HG02840 (cell line): ENCODE data around the gene MYO16.

Experiments
- ATAC-seq: cut with Tn5 transposase; IDR thresholded peaks from one replicate; pipeline ENCODE4 v1.9.1; 2021; ENCODE audit warnings: mild to moderate bottlenecking, moderate library complexity, moderate number of reproducible peaks; ENCODE audit not compliant: unreplicated experiment, low FRiP score

MYO16 gene

DNA sequence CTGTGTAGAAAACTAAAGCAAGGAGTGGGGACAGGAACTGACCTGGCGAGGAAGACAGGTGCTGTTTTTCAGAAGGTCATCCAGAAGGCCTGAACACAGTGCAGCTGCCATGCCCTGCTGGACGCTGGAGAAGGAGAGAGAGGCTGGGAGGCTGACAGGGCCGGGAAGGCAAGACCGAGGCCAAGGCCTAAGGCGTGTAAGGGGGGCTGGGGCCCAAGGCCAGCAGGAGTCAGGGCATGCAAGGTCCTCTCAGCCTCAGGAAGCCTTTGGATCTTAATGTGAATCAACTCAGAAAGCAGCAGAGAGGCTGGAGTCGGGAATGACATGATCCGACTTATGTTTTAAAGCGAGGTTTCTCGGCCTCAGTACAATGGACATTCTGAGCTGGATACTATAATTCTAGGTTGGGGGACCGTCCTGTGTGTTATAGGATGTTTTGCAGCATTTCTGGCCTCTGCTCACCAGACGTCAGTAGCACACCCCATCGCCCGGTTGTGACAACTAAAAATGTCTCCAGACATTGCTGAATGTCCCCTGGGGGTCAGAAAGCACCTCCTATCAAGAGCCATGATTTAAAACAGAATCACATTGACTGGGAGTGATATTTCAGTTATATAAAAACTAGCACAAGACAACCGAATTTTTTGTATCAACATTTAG is 530.4 kb downstream of the MYO16 start:
- no peak for ATAC-seq

DNA sequence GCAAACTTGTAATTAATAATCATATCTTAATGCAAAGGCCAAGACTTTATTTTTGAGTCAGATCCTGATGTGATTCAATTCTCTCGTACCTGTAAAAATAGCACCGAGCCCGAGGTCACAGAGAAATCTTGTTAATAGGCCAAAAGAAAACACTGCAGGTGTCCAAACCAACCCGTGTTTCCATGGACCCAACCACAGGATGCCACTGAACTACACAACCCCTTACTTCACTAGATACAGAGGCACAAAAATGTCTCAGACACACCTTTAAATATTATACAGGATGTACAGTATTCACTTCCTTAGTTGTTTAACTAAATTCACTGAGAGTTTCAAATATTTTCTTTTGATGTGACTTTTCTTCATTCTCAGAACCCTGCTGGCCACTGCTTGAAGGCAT is 530.9 kb downstream of the MYO16 start:
- ATAC-seq = peak; percentile 34

DNA sequence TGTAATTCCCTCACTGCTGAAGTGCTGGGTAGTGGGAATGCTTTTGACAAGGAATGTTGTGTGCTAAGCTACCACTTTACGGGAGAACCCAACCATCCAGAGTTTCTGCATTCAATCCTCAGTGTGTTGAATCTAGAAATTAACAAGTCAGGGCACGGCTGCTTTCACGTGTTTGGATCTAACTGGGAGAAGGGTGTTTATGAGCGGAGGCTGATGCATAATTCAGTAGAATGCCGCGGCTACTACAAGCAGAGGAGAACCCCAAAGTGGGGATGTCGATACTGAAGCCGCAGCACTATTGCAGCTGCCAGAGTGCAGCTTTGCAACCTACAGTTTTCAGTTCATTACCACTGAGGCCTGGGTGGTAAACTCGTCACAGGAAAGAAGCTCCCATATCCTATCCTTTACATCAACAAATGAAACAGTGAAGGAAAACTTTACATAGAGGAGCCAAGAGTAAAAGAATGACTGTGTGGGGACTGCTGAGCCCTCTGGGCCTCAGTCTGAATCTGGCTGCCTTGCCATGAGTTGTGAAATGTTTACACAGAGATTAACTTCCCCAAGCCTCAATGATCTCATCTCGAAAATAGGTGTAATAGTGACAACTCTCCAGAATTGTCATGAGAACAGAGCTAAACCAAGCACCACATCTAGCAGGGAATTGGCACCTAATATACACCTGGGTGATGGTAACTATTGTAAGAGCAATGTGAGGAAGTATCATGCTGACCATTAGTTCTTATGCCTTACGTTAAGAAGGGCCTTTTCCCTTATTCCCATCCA is 531.7 kb downstream of the MYO16 start:
- no peak for ATAC-seq

DNA sequence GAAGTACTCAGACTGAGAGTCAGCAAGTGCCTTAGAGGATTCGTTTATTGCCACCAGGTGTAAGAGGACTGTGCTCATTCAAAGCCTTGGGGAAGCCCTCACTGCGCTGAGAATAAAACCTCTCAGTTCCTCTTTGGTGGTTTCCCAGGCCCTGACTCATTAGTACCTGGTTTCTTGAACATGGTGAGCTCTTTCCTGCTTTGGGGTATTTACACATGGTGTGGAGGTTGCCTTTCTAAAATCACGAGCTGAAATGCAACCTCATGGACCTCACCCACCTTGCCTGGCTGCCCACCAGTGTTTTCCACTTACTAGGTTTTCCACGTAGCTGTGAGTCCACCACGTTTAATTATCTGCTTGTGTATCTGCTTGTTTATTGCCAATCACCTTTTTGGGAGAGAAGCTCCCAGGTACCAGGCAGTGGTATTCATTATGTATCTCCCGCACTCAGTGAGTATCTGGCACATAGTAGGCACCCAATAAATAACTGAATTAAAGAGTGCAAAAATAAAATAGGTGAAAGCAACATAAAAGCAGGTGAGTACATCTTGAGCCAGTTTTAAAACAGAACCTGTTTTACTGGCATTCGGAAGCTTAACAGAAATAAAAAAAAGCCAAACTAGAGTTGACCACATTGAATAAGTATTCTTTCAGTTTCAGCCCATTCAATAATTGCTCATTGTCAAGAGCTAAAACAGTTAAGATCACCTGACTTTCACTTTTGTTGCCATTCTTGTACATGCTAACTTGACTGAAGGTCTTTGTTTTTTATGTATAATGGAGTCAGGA is 533.0 kb downstream of the MYO16 start:
- ATAC-seq = peak; percentile 88

DNA sequence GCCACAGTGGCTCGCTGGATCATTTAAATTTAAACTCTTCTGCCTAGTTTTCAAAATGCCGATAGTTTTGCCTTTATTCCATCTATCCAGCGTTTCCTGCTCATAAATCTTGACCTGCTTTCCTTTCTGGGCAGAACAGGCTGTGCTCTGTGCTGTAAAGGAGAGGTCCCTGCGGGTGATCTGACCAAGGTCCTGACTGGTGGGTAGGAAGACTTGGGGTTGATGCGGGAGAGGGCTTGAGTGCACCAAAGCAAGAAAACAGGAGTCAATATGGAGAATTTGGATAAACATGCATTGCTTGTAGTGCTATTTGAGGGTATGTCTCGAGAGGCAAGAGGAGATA is 533.6 kb downstream of the MYO16 start:
- ATAC-seq = peak; percentile 0

DNA sequence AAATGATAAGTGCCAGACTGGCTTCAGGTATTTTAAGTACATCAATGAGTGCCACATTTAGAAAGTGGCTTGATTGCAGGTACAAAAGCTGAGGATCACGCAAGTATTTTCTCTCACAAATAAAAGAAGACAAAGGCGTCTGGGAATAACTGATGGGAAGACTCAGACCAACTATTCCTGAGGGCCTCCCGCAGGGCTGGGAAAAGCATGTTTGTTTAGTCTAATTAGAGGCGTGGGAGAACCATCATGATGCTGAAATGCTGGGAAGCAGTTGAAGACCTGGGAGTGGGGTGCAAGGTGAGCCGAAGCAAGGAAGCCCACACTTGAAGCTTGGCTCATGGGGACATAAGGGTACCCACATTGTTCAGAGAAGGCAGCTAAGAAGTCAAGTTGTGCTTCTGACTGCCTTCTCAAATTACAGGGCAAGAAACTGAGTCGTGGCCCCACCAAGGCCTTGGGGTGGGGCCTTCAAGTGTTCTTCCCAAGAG is 536.0 kb downstream of the MYO16 start:
- ATAC-seq = no peak

DNA sequence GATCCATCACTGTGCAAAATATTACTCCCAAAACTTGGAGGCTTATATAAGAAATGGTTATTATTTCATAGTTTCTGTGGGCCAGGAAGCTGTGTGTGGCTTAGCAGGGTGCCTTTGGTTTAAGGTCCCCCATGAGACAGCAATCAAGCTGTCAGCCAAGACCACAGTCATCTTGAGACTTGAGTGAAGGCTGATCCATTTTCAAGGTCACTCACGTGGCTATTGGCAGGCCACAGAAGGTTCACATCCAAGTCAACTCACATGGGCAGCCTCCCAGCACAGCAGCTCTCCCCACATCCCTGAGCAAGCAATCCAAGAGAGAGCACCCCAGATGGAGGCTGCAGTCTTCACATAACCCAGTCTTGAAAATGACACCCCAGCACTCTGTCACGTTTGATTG is 537.4 kb downstream of the MYO16 start:
- ATAC-seq = no peak

DNA sequence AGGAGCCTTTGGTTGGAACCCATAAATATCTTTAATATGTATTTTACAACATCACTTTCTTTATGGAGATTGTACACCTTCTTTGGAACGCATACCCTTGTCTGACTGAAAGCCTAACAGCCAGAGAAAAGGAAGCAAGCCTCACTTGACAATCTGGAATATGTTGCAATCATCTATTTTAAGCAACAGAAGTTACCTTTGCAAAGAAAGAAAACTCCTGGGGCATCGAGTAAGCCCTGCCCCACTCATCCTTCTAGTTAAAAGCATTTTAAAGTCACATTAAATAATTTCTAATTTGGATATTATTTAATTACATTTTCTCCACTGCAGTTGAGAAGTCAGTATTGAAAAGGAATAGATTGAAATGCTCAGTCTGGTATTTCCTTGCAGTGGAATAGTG is 542.7 kb downstream of the MYO16 start:
- no peak for ATAC-seq

DNA sequence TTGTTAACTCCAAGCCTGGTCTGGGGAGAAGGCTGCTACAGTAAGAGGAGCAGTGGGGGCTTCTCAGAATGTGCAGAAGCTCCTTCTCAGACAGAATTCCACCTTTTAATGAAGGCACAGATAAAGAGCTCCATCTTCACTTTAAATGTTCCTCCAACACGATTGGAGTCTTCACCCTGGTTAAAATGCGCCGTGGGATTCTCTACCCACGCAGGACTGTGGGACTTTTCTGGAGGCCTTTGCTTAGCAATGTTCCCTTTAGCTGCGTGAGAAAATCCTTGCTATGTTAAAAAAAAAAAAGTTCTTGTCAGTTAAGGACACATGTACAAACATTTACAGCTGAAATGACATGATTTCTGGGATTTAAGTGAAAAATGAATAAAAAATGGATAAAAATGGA is 546.3 kb downstream of the MYO16 start:
- no peak for ATAC-seq

DNA sequence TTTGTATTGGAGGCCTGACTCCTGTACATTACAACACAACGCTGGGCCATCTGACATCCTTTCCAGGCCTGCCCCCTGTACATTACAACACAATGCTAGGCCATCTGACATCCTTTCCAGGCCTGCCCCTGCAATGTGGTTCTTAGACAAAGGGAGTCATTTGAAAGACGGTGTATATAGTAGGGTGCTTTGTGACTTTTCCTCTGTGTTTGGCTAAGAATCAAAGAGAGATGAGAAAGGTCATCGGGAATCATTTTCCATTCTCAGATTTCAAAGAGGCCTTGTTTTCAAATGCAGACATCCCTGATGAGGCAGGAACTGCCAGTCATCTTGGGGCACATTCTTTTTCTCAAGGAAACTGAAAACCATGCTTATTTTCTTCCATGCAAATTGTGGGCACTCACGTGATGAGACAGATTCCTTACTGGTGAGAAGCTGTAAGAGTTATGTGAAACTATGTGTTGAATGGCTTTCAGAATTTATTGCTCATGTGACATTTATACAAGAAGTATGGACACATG is 551.6 kb downstream of the MYO16 start:
- ATAC-seq = no peak

DNA sequence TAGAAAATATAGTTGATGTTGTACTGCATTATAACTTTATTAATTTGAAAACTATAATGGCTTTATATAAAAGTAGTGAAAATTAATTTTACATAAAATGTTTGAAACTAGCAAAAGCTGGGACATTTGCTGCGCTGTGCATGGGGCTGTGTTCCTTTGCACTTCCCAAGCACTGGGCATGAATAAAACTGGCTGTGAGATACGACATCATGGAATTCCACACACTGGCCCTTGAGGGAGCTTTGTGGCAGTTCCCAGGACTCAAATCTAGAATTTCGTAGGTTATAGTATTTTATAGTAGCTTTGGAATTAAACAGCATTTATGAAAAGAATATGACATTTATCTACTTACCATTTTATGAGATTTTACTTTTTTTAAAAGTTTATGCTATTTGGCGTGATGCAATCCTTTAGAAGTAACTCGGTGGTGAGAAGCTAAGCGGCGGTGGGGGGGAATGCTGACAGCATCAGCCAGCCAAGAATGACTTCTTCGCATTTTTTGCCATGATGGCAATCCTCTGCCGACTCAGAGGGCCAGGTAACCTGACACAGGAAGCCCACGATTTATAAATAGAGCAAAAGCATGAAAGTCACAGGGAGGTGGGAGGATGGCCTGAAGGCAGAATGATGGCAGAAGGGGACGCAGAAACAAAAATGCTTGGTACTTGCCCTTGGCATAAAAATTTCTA is 553.5 kb downstream of the MYO16 start:
- ATAC-seq = no peak

DNA sequence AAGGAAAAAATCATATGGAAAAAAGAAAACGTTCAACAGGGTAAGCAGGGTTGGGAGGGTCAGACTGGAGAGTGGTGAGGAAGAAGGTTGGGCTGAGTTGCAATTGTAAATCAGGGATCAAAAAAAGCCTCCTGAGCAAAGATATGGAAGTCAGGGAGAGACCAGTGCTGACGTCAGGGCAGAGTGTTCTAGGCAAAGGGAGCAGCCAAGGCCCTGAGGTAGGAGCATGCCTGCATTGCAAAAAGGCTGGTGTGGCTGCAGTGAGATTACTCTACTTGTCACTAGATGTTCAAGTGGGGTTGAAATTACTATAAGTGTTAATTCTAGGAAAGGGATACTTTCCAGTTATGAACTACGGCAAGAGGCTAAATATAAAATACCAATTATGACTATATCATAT is 562.0 kb downstream of the MYO16 start:
- ATAC-seq = no peak

DNA sequence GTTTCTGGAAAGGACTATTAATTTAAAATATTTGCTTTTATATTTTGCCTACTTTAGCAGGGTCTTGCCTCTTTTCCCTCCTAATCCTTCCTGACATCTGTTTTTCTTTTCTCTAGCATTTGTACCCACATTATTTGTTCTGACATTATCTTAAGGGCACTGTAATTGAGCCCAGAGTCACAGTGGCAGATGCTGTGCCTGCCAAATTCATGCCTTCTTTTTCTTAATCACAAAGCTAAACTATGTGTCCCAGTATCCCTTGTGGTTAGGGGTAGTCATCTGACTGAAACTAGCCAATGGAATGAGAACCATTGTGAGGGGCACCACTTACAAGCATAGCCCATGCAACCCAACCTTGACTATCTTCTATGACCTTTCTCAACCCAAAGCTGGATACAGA is 562.9 kb downstream of the MYO16 start:
- no peak for ATAC-seq

DNA sequence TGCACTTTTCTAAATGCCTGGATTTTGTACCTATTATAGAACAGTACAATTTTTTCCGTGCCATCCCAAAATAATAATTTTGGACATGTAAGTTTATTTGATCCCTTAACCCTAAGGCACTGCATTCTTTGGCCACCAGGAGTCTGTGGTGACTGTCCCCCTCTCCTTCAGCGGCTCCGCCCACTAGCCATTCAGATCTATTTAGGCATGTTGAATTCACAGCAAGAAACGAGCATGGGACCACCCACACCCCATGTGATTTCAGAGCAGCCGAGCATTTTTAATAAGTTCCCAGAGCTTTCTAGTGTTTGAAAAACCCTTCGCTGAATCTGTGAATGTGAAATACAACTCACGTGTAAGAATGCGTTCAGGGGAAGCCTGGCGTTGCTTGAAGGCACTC is 567.5 kb downstream of the MYO16 start:
- no peak for ATAC-seq

DNA sequence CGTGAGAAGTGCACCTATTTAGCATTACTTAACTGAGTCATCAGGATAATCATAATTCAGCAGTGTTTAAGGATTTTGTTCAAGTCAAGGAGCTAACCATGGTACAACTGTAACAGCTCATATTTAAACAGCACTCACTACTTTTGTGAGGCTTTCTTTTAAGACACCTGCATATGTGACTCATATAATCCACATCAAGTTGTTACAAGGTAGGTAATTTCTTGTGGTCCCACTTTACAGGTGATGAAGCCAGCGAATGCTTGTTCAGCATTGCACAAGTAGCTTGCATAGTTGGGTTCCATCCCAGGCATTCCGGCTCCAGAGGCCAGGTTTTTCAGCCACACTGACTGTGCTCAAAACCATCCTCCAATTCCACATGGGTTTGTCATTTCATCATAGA is 569.2 kb downstream of the MYO16 start:
- ATAC-seq = no peak

DNA sequence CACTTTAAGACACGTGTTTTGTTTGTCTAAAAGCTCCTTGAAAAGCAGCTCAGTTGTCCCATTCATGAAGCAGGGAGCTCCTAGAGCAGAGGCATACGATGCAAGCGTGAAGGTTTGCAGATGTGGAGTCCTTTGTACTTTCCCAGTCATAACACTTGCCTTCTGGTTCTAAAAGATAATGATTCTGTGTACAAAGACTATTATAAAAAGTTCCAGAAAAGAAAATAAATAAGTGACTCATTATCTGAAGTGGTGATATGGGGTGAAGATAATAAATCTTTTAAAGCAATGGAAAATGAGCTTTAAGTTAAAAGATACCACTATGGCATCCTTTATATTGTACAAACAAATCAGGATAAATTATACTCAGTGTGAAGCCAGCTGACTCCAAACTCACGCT is 569.9 kb downstream of the MYO16 start:
- ATAC-seq = no peak

DNA sequence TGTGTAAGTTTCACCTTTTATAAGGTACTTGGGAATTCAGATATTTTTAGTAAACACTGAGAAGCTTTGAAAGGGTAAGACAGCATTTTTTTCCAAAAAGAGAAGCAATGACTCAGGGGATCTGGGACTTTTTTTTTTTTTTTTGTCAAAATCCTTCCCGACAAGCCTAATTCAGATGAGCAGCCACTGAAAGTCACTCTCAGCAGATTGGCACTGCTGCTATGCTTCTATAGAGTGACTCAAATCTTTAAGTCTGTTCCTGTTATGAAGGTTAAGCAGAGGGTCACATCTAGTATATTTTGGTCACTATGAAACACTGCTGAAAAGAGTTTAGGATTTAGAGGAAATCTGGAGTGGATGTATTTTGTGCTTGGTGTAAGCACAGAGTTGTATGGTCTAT is 571.1 kb downstream of the MYO16 start:
- no peak for ATAC-seq

DNA sequence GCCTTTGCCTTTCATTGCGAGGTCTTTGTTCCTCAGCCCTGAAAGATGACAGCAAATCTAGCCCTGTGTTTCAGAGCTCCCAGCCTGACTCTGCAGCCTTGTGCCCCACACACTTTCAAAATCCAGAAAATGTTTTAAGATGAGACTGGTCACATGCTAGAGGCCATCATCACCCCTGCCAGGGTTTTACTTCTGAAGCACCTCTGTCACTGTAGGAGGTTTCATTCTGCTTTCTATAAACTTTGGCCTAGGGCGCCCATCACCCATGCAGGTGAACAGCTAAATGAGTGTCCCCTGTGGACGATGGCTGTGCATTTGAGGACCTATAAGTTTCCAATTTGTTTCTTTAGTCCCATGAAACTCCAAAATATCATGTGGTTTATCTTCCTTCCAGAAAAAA is 574.2 kb downstream of the MYO16 start:
- ATAC-seq = no peak

DNA sequence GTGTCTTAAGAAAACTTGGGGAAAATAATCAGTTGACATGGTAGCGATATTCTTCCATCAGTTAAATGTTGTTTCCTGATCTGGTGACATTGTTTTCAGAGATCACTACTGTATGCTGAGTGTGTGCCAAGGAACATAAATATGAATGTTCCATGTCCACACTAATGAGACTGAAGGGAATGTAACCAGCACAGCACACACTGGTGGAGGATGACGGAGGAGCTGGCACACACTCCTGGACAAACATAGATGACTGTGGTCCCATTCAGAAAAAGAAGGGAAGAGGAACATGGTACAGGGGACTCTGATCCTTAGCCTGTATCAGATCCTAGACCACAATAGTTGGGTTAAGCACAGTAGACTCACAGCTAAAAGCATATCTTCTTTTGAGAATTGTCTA is 574.8 kb downstream of the MYO16 start:
- ATAC-seq = no peak

DNA sequence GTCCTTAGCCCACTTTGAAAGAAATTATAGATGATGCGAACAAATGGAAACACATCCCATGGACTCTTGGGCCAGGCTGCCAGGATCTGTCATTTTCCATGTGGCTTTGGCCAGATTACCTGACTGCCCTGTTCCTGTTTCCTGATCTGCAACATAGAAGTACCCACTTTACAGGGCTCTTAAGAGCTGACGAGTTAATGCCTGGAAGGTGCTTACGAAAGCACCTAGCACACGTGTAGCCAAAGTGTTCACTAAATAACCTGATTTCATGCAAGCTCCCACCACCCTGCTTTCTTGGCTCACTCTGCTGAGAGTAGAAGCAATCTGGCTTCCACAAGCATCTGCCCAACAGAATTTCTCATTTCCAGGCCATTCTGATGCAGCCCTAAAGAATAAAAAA is 575.2 kb downstream of the MYO16 start:
- ATAC-seq = no peak

DNA sequence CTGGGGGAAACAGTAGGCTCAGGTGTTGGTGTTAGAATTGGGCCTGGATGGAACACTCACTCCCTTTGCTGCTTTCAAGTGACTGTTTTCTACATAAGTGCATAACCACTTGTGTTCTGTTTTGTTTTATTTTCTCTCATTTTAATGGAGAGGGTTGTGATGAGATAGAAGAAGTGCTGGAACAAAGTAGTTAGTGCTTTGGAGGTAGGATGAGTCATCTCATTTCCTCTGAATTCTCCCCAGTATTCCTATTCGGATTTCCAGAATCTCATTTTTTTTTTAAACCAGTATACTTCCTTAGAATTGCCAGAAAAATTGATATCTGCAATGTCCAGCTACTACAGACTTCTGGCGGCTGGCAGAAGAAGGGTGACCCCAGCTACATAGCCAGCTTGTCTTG is 575.9 kb downstream of the MYO16 start:
- no peak for ATAC-seq
